Stimulated activated CD4-positive, alpha-beta T cell treated with anti-CD3 and anti-CD28 coated beads, Interleukin-15, amount 100 ng/mL, for 1 hour (primary cell): ENCODE results near the gene SLC9A3.
A peak's percentile ranks its signal among the peaks of the same experiment; 100 is the strongest.

Source experiments
- DNase-seq, 2 donors: peaks; one replicate each; pipeline ENCODE4 v3.0.0-alpha.2; 2020; ENCODE audit warnings: low read depth in 1 of 2, low spot score in 1 of 2

The SLC9A3 gene

GRCh38 chr5:446066-446882 is 78.0 kb downstream of the SLC9A3 start:
- no peak for DNase-seq

GRCh38 chr5:445591-445990 is 78.7 kb downstream of the SLC9A3 start:
- no peak for DNase-seq

- no peak for DNase-seq
Measured at GRCh38 chr5:444226-444625, 80.0 kb downstream of the SLC9A3 start.

GRCh38 chr5:443239-444151 is 80.8 kb downstream of the SLC9A3 start:
- peak in 1 of 2 donors; percentile 25 for DNase-seq

GRCh38 chr5:442335-443238 is 81.7 kb downstream of the SLC9A3 start, which contains the start of gene EXOC3:
Gene EXOC3, plus strand, starts transcription at chr5:443176. Its CDS starts 3,030 bp downstream, at chr5:446206.
- DNase-seq = peak; percentile 59 to 71

GRCh38 chr5:441996-442334 is 82.3 kb downstream of the SLC9A3 start:
- no peak for DNase-seq

- DNase-seq = no peak
Measured at GRCh38 chr5:440401-441201, 83.6 kb downstream of the SLC9A3 start.

GRCh38 chr5:439636-440035 is 84.6 kb downstream of the SLC9A3 start:
- no peak for DNase-seq

GRCh38 chr5:439181-439580 is 85.1 kb downstream of the SLC9A3 start:
- no peak for DNase-seq

GRCh38 chr5:438481-438981 is 85.7 kb downstream of the SLC9A3 start:
- DNase-seq = no peak

- no peak for DNase-seq
Measured at GRCh38 chr5:437281-437771, 86.9 kb downstream of the SLC9A3 start.

GRCh38 chr5:436641-436975 is 87.6 kb downstream of the SLC9A3 start:
- no peak for DNase-seq

GRCh38 chr5:435961-436640 is 88.1 kb downstream of the SLC9A3 start:
- no peak for DNase-seq

- no peak for DNase-seq
Measured at GRCh38 chr5:435156-435790, 89.0 kb downstream of the SLC9A3 start.

GRCh38 chr5:434443-435146 is 89.7 kb downstream of the SLC9A3 start:
- DNase-seq = no peak

- no peak for DNase-seq
Measured at GRCh38 chr5:433836-434235, 90.4 kb downstream of the SLC9A3 start.

GRCh38 chr5:432928-433791 is 91.1 kb downstream of the SLC9A3 start:
- no peak for DNase-seq
